Liver (tissue), 3 donors: ENCODE data around the gene R3HCC1L.

ENCODE experiments used
- ATF3 ChIP-seq: IDR thresholded peaks from 2 replicates; pipeline ENCODE4 v1.6.1; 2016; ENCODE audit warnings: antibody characterized with exemption
- CTCF ChIP-seq: fragments of 150-350 bp; IDR thresholded peaks from 2 replicates; pipeline ENCODE4 v1.5.1; 2017; ENCODE audit warnings: improper control_type of control experiment, low read depth, low read length; ENCODE audit not compliant: missing input control
- JUND ChIP-seq, 2 donors: IDR thresholded peaks; 2 replicates each; pipeline ENCODE4 v1.6.1; 2016; ENCODE audit warnings: antibody characterized with exemption in 2 of 2
- donor health status: healthy.
- donor health status: healthy.

GRCh38 chr10:98273057-98273850 lies 138.8 kb downstream of the R3HCC1L start:
- no peak for TF ChIP-seq CTCF
- no peak for TF ChIP-seq ATF3
- TF ChIP-seq JUND (IDR thresholded peaks at IDR 0.05): no peak
